Gastrocnemius medialis (tissue), 4 donors: ENCODE measurements around the gene HSD17B12. TPM values are rescaled to one million over a fixed set of nuclear protein-coding genes. Genes with fewer than 3 reads are reported as not detected.

Experiments used
- ATAC-seq, 2 donors: fragments of 150-250 bp; one replicate each; pipeline ENCODE4 v1.9.1; 2016
- DNase-seq, 2 donors: peaks; one replicate each; pipeline ENCODE4 v3.0.0-alpha.2; 2019
- H3K27ac ChIP-seq, 4 donors: fragments of 200-600 bp; sonication (generic); 1 replicate in 1 of 4; 2 replicates in 3 of 4; pipeline ENCODE4 v1.5.1; 2016 to 2018; ENCODE audit warnings: mild to moderate bottlenecking in 2 of 4, moderate library complexity in 1 of 4
- H3K27me3 ChIP-seq, 3 donors: fragments of 200-600 bp; sonication (generic) in 2 of 3; 1 replicate in 1 of 3; 2 replicates in 2 of 3; pipeline versions ENCODE4 v1.5.1 to v1.6.0; 2016 to 2019; ENCODE audit warnings: mild to moderate bottlenecking in 1 of 3, moderate library complexity in 1 of 3
- H3K36me3 ChIP-seq, 2 donors: fragments of 200-600 bp; sonication (generic) in 1 of 2; one replicate each; pipeline ENCODE4 v1.5.1; 2017 to 2018
- H3K4me1 ChIP-seq, 2 donors: fragments of 200-600 bp; sonication (generic) in 1 of 2; one replicate each; pipeline ENCODE4 v1.5.1; 2016 to 2017; ENCODE audit warnings: mild to moderate bottlenecking in 2 of 2
- H3K4me3 ChIP-seq, 4 donors: fragments of 200-600 bp; sonication (generic) in 3 of 4; 1 replicate in 1 of 4; 2 replicates in 3 of 4; pipeline ENCODE4 v1.5.1; 2016 to 2019; ENCODE audit warnings: mild to moderate bottlenecking in 2 of 4
- H3K9me3 ChIP-seq, 3 donors: fragments of 200-600 bp; sonication (generic) in 2 of 3; 1 replicate in 1 of 3; 2 replicates in 2 of 3; pipeline ENCODE4 v1.5.1; 2016 to 2019
- POLR2A ChIP-seq, 2 donors: fragments of 450-650 bp; IDR thresholded peaks; one replicate each; pipeline ENCODE4 v1.6.1; 2017; ENCODE audit warnings: antibody characterized with exemption in 2 of 2, mild to moderate bottlenecking in 2 of 2, moderate library complexity in 2 of 2
- in situ Hi-C, 4 donors: fragments of 200-750 bp; cut with MboI; loops; one replicate each; pipeline versions ENCODE4 v1.15.0 to v1.8.0; 2017; ENCODE audit warnings: low sequenced_read_pairs in 4 of 4
- intact Hi-C: fragments of 100-400 bp; cut with DNase I; formaldehyde crosslinking; loops from one replicate; pipeline ENCODE4 v1.15.1; 2023; ENCODE audit warnings: low total_unique reads
- total RNA-seq, 4 donors: library from RNA; depleted of rRNA; stranded (reverse); fragments of >200 nt; gene quantifications; one replicate each; pipeline versions ENCODE4 v1.1.0 to v1.2.3, GENCODE V29; 2016
- TF ChIP-seq, protein P1 (sequence below), 5 experiments: fragments of 450-650 bp in 3 of 5; fragments of 200-600 bp in 2 of 5; sonication (generic) in 2 of 5; IDR thresholded peaks in 4 of 5; conservative IDR thresholded peaks in 1 of 5; 1 replicate in 4 of 5; 2 replicates in 1 of 5; pipeline ENCODE4 v1.5.1; 2016 to 2019; ENCODE audit warnings: antibody characterized with exemption in 5 of 5, mild to moderate bottlenecking in 3 of 5, moderate library complexity in 3 of 5

HSD17B12 gene
- total RNA-seq, 4 donors from 2014 or later: 20.5 to 41.1 (median 28.6) TPM

DNA sequence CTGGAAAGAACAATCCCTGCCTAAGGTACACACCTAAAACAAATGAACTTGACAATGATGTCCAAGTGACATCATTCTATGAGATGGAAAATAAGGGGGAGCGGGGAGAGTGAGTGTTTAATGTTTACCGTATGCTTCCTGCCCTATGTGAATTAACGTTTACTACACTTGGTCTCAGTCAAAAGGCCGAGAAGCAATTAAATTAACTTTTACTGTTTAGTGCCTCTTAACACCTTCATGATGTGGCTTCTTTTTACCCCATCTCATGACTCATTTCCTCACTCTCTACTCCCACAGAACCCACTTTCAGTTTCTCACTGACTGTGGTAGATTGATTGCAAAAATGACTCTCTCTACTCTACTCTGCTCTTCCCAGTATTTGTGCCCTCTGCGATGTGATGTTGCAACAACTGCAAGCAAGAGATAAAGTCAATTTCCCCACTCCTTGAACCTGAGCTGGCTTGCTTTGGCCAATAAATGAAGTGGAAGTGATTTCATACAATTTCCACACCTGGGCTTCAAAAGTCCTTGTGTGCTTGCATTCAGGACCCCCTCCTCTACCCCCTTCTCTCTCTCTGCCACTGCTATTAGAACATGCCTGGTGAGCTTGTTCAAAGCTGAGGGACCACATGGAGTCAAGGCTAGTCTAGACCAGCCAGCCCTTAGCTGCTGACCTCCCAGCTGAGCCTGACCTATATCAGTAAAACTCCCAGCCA lies 188.5 kb downstream of the HSD17B12 start:
- intact Hi-C loops: no loop called here
- Histone ChIP-seq H3K4me1 (no peaks in the 10 kb centered on the region), H3K9me3 (no peaks in the 10 kb centered on the region), H3K27me3 (peaks cover 11 to 23% (median 15%) of the 10 kb centered on the region in 3 donors), H3K27ac (no peak overlapping the region), H3K36me3 (no peaks in the 10 kb centered on the region), H3K4me3 (no peak overlapping the region)
- DNase-seq: no peak
- TF ChIP-seq, protein P1, sequence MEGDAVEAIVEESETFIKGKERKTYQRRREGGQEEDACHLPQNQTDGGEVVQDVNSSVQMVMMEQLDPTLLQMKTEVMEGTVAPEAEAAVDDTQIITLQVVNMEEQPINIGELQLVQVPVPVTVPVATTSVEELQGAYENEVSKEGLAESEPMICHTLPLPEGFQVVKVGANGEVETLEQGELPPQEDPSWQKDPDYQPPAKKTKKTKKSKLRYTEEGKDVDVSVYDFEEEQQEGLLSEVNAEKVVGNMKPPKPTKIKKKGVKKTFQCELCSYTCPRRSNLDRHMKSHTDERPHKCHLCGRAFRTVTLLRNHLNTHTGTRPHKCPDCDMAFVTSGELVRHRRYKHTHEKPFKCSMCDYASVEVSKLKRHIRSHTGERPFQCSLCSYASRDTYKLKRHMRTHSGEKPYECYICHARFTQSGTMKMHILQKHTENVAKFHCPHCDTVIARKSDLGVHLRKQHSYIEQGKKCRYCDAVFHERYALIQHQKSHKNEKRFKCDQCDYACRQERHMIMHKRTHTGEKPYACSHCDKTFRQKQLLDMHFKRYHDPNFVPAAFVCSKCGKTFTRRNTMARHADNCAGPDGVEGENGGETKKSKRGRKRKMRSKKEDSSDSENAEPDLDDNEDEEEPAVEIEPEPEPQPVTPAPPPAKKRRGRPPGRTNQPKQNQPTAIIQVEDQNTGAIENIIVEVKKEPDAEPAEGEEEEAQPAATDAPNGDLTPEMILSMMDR (IDR thresholded peaks at IDR 0.05 in 4 of 5, conservative IDR thresholded peaks at IDR 0.05 in 1 of 5): no peak
- TF ChIP-seq POLR2A (IDR thresholded peaks at IDR 0.05): no peak
- ATAC-seq: no peak
- in situ Hi-C loops: no loop called here

DNA sequence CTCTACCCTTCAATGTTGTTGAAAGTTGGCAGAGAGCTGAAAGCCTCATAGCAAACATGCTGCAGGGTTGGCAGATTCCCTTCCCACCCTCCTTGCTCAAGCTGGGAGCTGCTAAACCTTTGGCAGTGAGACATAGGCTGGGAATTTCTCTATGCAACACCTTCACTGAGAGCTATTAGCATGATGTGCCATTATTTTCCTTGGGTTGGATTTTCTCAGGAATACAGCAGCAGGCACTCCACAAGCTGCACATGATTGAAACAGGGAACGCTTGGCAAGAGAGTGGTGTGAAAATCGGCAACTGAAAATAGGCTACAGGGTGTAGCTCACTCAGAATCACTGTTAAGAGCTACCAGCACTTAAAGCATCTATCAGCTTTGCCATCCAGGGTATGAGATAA lies 190.5 kb downstream of the HSD17B12 start:
- no peak for TF ChIP-seq POLR2A (IDR thresholded peaks at IDR 0.05)
- TF ChIP-seq, protein P1 (IDR thresholded peaks at IDR 0.05 in 4 of 5, conservative IDR thresholded peaks at IDR 0.05 in 1 of 5): no peak
- no peaks in the 10 kb centered on the region for H3K36me3 ChIP-seq
- in situ Hi-C loops: no loop called here
- no peaks in the 10 kb centered on the region for H3K9me3 ChIP-seq
- intact Hi-C loops: loop anchor here (10.0 kb wide), 1 partner anchor 226 kb away; no protein-coding TSS in a partner anchor
- DNase-seq: no peak
- H3K27me3 ChIP-seq: peaks cover 11 to 24% (median 23%) of the 10 kb centered on the region in 3 donors
- H3K4me1 ChIP-seq: no peaks in the 10 kb centered on the region
- no peak overlapping the region for H3K4me3 ChIP-seq
- H3K27ac ChIP-seq: no peak overlapping the region
- ATAC-seq: no peak

DNA sequence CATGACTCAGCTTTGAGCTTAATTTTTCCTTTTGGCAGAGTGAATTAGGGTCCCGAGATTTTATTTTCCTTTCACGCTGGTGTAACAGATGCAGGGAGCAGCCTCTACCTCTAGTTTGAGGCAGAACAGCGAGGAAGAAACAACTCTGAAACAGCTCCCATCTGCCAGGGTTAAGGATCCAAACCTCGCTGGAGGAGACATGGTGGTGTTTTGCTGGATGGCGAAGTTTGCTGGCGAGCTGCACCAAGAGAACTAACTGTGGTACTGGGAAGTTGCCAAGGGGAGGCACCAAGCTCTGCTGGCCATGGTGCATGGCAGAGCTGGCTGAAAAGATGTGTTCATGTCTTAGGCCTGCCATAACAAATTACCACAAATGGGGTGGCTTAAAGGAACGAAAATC lies 192.5 kb downstream of the HSD17B12 start:
- Histone ChIP-seq H3K27me3 (peaks cover 11 to 26% (median 24%) of the 10 kb centered on the region in 3 donors), H3K4me3 (no peak overlapping the region), H3K4me1 (no peaks in the 10 kb centered on the region), H3K9me3 (no peaks in the 10 kb centered on the region), H3K27ac (no peak overlapping the region), H3K36me3 (no peaks in the 10 kb centered on the region)
- ATAC-seq (no peak), DNase-seq (no peak)
- intact Hi-C loops (loop anchor here (10.0 kb wide), 1 partner anchor 228 kb away; no protein-coding TSS in a partner anchor), in situ Hi-C loops (no loop called here)
- TF ChIP-seq, protein P1 (IDR thresholded peaks at IDR 0.05 in 4 of 5, conservative IDR thresholded peaks at IDR 0.05 in 1 of 5): no peak
- no peak for TF ChIP-seq POLR2A (IDR thresholded peaks at IDR 0.05)

DNA sequence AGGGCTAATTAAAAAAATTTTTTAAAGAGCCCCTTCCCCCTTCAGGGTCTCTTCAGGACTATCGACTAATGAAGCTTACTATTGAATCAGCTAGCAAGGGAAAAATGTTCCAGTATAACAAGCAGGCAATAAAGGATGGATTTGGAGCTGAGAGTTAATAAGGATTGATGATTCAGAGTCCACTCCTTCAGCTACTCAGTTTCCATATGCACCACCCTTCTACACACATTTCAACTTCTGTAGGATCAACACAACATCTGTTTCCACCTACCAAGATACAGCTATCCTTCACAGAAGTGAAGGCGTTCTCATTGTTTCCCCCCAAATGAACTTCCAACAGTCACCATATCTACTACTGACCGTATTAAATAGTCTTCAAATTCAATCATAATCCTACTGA lies 193.5 kb downstream of the HSD17B12 start:
- H3K27me3 ChIP-seq: peaks cover 11 to 24% (median 24%) of the 10 kb centered on the region in 3 donors
- ATAC-seq (no peak), DNase-seq (no peak)
- H3K9me3 ChIP-seq: no peaks in the 10 kb centered on the region
- in situ Hi-C loops (no loop called here), intact Hi-C loops (loop anchor here (10.0 kb wide), 1 partner anchor 229 kb away; no protein-coding TSS in a partner anchor)
- TF ChIP-seq, protein P1 (IDR thresholded peaks at IDR 0.05 in 4 of 5, conservative IDR thresholded peaks at IDR 0.05 in 1 of 5): no peak
- no peak for TF ChIP-seq POLR2A (IDR thresholded peaks at IDR 0.05)
- H3K4me3 ChIP-seq: no peak overlapping the region
- no peaks in the 10 kb centered on the region for H3K4me1 ChIP-seq
- no peaks in the 10 kb centered on the region for H3K36me3 ChIP-seq
- H3K27ac ChIP-seq: no peak overlapping the region
